Right atrium auricular region (tissue), 2 donors: ENCODE measurements around the gene RBM25. TPM values are rescaled to one million over a fixed set of nuclear protein-coding genes. Genes with fewer than 3 reads are reported as not detected.

Experiments
- DNase-seq: peaks from one replicate; pipeline ENCODE4 v3.0.0-alpha.2; 2019; ENCODE audit warnings: low spot score
- H3K27ac ChIP-seq, 2 donors: fragments of 200-600 bp; sonication (generic); 1 replicate in 1 of 2; 2 replicates in 1 of 2; pipeline ENCODE4 v1.5.1; 2016 to 2019
- H3K27me3 ChIP-seq, 2 donors: fragments of 200-600 bp; sonication (generic); one replicate each; pipeline versions ENCODE4 v1.5.1 to v1.6.0; 2017 to 2019
- H3K36me3 ChIP-seq: fragments of 200-600 bp; sonication (generic); one replicate; pipeline ENCODE4 v1.5.1; 2016
- H3K4me1 ChIP-seq, 2 donors: fragments of 200-600 bp; sonication (generic); one replicate each; pipeline versions ENCODE4 v1.5.1 to v1.6.0; 2017 to 2019
- H3K4me3 ChIP-seq, 2 donors: fragments of 200-600 bp; sonication (generic); 1 replicate in 1 of 2; 2 replicates in 1 of 2; pipeline ENCODE4 v1.5.1; 2017 to 2019; ENCODE audit warnings: mild to moderate bottlenecking in 1 of 2, moderate library complexity in 1 of 2
- H3K9me3 ChIP-seq, 2 donors: fragments of 200-600 bp; sonication (generic); one replicate each; pipeline ENCODE4 v1.5.1; 2019
- total RNA-seq, 2 donors: library from RNA; depleted of rRNA; stranded (reverse); fragments of >200 nt; gene quantifications; one replicate each; pipeline ENCODE4 v1.1.0, GENCODE V29; 2016
- TF ChIP-seq, protein P1 (sequence below), 2 donors: fragments of 200-600 bp; sonication (generic); IDR thresholded peaks; one replicate each; pipeline ENCODE4 v1.5.1; 2019; ENCODE audit warnings: antibody characterized with exemption in 2 of 2

RBM25 gene
- total RNA-seq, 2 donors from 2014 or later: 17.3 to 20.2 TPM

DNA sequence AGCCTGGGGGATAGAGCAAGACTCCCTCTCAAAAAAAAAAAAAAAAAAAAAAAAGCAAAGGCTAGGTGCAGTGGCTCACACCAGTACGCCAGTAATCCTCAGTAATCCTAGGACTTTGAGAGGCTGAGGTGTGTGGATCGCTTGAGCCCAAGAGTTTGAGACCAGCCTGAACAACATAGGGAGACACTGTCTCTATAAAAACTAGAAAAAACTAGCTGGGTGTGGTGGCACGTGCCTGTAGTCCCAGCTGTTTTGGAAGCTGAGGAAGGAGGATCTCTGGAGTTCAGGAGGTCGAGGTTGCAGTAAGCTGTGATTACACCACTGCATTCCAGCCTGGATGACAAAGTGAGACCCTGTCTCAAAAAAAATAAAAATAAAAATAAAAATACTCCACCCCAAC, 8.9 kb upstream of the RBM25 start:
- Histone ChIP-seq H3K4me1 (no peaks in the 10 kb centered on the region), H3K4me3 (no peak overlapping the region), H3K9me3 (no peaks in the 10 kb centered on the region), H3K27me3 (no peaks in the 10 kb centered on the region), H3K36me3 (no peaks in the 10 kb centered on the region), H3K27ac (no peak overlapping the region)
- TF ChIP-seq, protein P1, sequence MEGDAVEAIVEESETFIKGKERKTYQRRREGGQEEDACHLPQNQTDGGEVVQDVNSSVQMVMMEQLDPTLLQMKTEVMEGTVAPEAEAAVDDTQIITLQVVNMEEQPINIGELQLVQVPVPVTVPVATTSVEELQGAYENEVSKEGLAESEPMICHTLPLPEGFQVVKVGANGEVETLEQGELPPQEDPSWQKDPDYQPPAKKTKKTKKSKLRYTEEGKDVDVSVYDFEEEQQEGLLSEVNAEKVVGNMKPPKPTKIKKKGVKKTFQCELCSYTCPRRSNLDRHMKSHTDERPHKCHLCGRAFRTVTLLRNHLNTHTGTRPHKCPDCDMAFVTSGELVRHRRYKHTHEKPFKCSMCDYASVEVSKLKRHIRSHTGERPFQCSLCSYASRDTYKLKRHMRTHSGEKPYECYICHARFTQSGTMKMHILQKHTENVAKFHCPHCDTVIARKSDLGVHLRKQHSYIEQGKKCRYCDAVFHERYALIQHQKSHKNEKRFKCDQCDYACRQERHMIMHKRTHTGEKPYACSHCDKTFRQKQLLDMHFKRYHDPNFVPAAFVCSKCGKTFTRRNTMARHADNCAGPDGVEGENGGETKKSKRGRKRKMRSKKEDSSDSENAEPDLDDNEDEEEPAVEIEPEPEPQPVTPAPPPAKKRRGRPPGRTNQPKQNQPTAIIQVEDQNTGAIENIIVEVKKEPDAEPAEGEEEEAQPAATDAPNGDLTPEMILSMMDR (IDR thresholded peaks at IDR 0.05): no peak
- DNase-seq: no peak

DNA sequence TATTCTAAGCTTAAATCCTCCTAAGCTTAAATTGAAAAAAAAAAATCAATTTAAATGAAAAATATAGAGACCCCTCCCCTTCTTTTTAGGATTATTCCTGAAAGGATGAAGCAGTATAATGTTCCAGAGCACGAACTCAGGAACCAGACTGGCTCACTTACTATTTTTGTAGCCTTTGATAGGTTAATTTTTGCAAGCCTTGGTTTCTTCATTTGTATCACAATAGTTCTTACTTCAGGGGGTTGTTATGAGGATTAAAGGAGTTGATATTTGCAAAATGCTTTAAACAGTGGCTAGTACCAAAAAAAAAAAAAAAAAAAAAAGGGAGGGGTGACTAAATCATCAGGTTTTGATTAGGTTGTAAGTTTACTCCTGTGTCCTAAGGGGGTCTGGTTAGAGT, 3.1 kb upstream of the RBM25 start:
- Histone ChIP-seq H3K27me3 (no peaks in the 10 kb centered on the region), H3K9me3 (no peaks in the 10 kb centered on the region), H3K36me3 (no peaks in the 10 kb centered on the region), H3K4me3 (no peak overlapping the region), H3K4me1 (peaks cover 0 to 20% of the 10 kb centered on the region in 2 donors), H3K27ac (no peak overlapping the region)
- no peak for DNase-seq
- TF ChIP-seq, protein P1 (IDR thresholded peaks at IDR 0.05): no peak

DNA sequence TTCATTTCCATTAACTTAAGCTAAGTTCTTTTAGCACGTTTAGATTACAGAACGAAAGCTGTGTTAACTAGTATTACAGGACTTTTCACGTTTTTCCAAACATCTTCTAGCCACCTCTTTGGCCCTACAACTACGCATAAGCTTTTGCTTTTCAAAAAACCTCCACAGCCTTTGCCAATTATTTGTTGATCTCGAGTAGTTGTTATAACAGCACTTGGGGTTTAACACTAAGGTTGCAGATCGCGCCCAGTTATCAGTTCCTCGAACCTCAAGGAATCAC, 450 bp upstream of the RBM25 start:
- peaks cover 0 to 40% of the 10 kb centered on the region in 2 donors for H3K4me1 ChIP-seq

DNA sequence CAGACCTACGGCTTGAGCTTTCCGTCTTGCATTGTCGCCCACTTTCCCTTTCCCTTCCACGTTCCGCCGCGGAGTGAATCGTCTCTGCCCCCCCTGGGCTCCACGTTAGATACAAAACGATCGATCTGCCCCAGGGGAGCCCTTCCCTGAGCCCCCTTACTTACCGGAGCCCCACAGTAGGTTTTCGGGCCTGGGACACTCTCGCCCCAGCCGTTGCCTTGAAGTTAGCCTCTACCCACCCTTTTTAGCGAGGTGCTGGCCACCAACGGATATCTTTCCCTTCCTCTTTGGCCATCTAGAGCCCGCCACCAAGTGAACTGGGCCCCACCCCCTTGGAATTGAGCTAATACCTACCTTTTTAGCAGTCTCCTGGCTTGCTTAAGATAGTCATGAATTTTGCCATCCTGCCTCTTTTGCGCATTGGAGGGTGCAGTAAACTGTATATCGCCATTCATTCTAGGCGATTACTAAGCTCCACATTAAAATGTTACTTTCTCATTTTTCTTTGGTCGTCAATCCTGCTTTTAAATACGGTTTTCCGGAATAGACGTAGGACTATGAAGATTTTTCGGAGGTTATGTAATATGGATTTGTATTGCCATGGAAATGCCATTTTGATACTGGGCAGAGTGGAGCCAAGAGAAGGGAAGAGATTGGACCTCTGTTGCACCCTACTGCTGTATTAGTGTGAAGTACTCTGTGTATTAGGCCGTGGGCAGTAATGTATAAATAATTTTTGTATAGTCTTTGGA, 764 bp downstream of the RBM25 start:
- H3K4me1 ChIP-seq: peaks cover 0 to 44% of the 10 kb centered on the region in 2 donors
- peak; percentile 61 for DNase-seq
- no peaks in the 10 kb centered on the region for H3K27me3 ChIP-seq
- no peaks in the 10 kb centered on the region for H3K9me3 ChIP-seq
- H3K4me3 ChIP-seq: peak overlapping the region; percentile 85 to 89
- no peaks in the 10 kb centered on the region for H3K36me3 ChIP-seq
- TF ChIP-seq, protein P1 (IDR thresholded peaks at IDR 0.05): no peak
- peak overlapping the region; percentile 94 to 97 for H3K27ac ChIP-seq

More for the DNA sequence above, 450 bp upstream of the RBM25 start:
- peak overlapping the region; percentile 85 to 89 for H3K4me3 ChIP-seq
- no peaks in the 10 kb centered on the region for H3K36me3 ChIP-seq
- no peak for DNase-seq
- TF ChIP-seq, protein P1 (IDR thresholded peaks at IDR 0.05): no peak
- no peaks in the 10 kb centered on the region for H3K27me3 ChIP-seq
- H3K9me3 ChIP-seq: no peaks in the 10 kb centered on the region
- peak overlapping the region; percentile 94 to 97 for H3K27ac ChIP-seq

DNA sequence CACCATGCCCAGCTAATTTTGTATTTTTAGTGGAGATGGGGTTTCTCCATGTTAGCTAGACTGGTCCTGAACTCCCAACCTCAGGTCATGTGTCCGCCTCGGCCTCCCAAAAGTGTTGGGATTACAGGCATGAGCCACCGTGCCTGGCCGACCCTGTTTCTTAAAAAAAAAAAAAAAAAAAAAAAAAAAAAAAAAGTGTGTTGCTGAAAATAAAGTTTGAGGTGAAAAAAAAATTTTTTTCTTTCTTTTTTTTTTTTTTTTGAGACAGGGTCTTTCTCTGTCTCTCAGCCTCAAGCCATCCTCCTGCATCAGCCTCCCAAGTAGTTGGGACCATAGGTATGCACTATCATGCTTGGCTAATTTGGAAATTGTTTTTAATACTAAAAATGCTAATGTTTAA, 11.3 kb downstream of the RBM25 start:
- H3K4me3 ChIP-seq: no peak overlapping the region
- peaks cover 22% of the 10 kb centered on the region for H3K36me3 ChIP-seq
- H3K27me3 ChIP-seq: no peaks in the 10 kb centered on the region
- no peak overlapping the region for H3K27ac ChIP-seq
- peaks cover 0 to 10% of the 10 kb centered on the region in 2 donors for H3K4me1 ChIP-seq
- H3K9me3 ChIP-seq: no peaks in the 10 kb centered on the region
- TF ChIP-seq, protein P1 (IDR thresholded peaks at IDR 0.05): no peak
- DNase-seq: no peak

DNA sequence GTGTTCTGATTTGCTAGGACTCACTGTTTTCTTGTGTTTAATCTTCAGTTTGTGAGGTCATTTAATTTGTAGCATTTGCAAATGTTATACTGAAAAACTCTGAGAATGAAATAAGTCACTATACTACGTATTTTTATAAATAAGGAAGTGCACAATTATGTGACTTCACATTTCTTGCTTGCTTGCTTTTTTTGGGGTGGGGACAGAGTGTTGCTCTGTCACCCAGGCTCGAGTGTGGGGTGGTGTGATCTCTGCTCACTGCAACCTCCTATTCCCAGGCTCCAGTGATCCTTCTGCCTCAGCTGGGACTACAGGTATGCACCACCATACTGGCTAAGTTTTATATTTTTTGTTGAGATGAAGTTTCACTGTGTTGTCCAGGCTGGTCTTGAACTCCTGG, 32.7 kb downstream of the RBM25 start:
- H3K27me3 ChIP-seq: no peaks in the 10 kb centered on the region
- no peaks in the 10 kb centered on the region for H3K4me1 ChIP-seq
- DNase-seq: no peak
- TF ChIP-seq, protein P1 (IDR thresholded peaks at IDR 0.05): no peak
- no peaks in the 10 kb centered on the region for H3K9me3 ChIP-seq
- H3K27ac ChIP-seq: no peak overlapping the region
- peaks cover 41% of the 10 kb centered on the region for H3K36me3 ChIP-seq
- H3K4me3 ChIP-seq: no peak overlapping the region
